Gastrocnemius medialis (tissue), 4 donors: Measurements from ENCODE around the gene CAPG.

ENCODE experiments used
- CTCF ChIP-seq, 5 experiments: fragments of 450-650 bp in 3 of 5; fragments of 200-600 bp in 2 of 5; sonication (generic) in 2 of 5; IDR thresholded peaks in 4 of 5; conservative IDR thresholded peaks in 1 of 5; 1 replicate in 4 of 5; 2 replicates in 1 of 5; pipeline ENCODE4 v1.5.1; 2016 to 2019; ENCODE audit warnings: antibody characterized with exemption in 5 of 5, mild to moderate bottlenecking in 3 of 5, moderate library complexity in 3 of 5
- POLR2A ChIP-seq, 2 donors: fragments of 450-650 bp; IDR thresholded peaks; one replicate each; pipeline ENCODE4 v1.6.1; 2017; ENCODE audit warnings: antibody characterized with exemption in 2 of 2, mild to moderate bottlenecking in 2 of 2, moderate library complexity in 2 of 2

- TF ChIP-seq CTCF (IDR thresholded peaks at IDR 0.05 in 4 of 5, conservative IDR thresholded peaks at IDR 0.05 in 1 of 5) (no peak), POLR2A (IDR thresholded peaks at IDR 0.05) (no peak)
These were observed 39.0 kb upstream of the CAPG start for GRCh38 chr2:85449214-85449588.
